Astrocyte of the cerebellum (primary cell): ENCODE results near the gene SMIM3.
"Not testable (repeated sequence)": the region's sequence is repeated elsewhere in the genome, so short reads cannot be mapped to it uniquely, and the experiment has no call there.

Source experiments
- DNase-seq: peaks from one replicate; pipeline ENCODE4 v3.0.0-alpha.2; 2011; ENCODE audit warnings: low read depth
- H3K4me3 ChIP-seq: 2 replicates; pipeline ENCODE4 v1.5.1; 2011; ENCODE audit warnings: mild to moderate bottlenecking, low read depth, low read length, moderate library complexity
- in situ Hi-C: cut with HindIII; loops from 2 replicates; pipeline ENCODE4 v1.10.0; 2017; ENCODE audit warnings: low sequenced_read_pairs
- TF ChIP-seq, protein P1 (sequence below): IDR thresholded peaks from 2 replicates; pipeline ENCODE4 v1.5.1; 2012; ENCODE audit warnings: low read length, low read depth, moderate library complexity, mild to moderate bottlenecking; ENCODE audit errors: missing control alignments

The SMIM3 gene

DNA sequence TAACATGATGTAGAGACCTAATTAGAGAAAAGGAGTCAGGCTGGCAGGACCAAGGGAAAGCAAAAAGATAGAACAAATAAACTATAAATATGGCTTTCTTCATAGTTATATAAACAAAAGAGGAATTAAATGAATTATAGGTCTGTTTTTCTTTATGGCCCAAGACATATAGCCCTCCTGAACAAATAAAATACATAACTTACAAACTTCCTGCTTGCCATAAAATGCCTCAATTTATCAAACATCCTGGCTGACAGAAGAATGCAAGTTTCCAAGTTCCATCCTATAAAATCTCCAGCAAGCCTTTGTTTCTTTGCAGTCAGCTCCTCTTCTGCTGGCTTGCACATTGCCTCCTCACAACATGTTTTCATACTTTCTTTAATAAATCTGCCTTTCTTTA lies 36.5 kb downstream of the SMIM3 start:
- H3K4me3 ChIP-seq = no peak overlapping the region
- in situ Hi-C loops = no loop called here
- DNase-seq = no peak
- TF ChIP-seq, protein P1, sequence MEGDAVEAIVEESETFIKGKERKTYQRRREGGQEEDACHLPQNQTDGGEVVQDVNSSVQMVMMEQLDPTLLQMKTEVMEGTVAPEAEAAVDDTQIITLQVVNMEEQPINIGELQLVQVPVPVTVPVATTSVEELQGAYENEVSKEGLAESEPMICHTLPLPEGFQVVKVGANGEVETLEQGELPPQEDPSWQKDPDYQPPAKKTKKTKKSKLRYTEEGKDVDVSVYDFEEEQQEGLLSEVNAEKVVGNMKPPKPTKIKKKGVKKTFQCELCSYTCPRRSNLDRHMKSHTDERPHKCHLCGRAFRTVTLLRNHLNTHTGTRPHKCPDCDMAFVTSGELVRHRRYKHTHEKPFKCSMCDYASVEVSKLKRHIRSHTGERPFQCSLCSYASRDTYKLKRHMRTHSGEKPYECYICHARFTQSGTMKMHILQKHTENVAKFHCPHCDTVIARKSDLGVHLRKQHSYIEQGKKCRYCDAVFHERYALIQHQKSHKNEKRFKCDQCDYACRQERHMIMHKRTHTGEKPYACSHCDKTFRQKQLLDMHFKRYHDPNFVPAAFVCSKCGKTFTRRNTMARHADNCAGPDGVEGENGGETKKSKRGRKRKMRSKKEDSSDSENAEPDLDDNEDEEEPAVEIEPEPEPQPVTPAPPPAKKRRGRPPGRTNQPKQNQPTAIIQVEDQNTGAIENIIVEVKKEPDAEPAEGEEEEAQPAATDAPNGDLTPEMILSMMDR = no peak

DNA sequence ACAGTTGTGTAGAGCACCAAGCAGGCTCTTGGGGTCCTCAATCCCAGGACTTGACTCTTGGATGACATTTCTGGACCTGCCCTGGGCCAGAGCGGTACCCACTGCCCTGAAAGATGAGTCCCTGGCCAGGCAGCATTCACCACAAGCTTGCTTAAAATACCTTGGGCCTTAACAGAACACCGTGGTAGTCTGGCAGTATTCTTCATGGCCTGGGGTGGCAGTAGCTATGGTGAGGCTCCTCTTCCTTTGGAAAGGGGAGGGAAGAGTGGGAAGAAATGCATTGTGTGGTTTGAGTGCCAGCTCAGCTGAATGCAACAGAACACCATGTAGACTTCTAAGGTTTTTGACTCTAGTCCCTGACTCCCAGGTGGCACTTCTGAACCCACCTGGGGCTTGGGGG lies 38.4 kb downstream of the SMIM3 start:
- no peak for DNase-seq
- TF ChIP-seq, protein P1 = no peak
- no peak overlapping the region for H3K4me3 ChIP-seq
- in situ Hi-C loops = no loop called here

GRCh38 chr5:150829744-150830143 lies 51.2 kb downstream of the SMIM3 start:
- in situ Hi-C loops = no loop called here
- TF ChIP-seq, protein P1 = no peak
- DNase-seq = no peak
- no peak overlapping the region for H3K4me3 ChIP-seq

DNA sequence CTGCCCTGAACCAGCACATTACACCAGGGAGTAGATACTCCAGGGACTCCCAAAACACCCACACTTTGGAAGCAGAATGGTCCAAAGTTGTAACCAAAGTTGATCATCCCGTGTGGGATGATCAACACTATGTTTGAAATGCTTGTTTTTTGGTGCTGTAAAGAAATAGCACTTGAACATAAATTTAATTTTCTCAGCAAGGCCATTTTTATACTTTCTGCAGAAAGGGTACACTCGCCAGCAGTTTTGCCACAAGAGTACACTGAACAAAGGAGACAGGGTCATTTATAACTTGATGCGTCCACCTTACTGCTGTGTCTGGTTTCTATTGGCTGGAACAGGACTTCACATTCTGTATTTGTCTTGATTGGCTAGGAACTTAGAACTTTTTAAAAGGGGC lies 53.3 kb downstream of the SMIM3 start:
- in situ Hi-C loops, H3K4me3 ChIP-seq, DNase-seq: not testable (repeated sequence)

- in situ Hi-C loops = no loop called here
- H3K4me3 ChIP-seq = no peak overlapping the region
- TF ChIP-seq, protein P1 = no peak
- DNase-seq = no peak
Measured at GRCh38 chr5:150836064-150836463, 57.5 kb downstream of the SMIM3 start.

DNA sequence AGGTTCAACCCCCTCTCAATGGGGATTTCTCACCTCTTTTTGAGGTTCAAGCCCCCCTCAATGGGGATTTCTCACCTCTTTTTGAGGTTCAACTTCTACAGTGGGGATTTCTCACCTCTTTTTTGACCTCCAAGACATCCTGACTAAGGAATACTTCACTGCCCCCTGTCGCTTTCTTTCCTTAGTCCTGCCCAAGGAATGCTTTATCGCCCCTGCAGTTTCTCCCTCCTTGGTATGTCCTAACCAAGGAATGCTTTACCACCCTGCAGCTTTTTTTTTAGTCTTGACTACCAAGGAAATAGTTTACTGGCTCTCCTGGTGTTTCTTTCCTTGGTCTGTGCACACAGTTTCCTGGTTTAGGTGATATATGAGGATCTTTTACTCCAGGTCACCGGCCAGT lies 58.1 kb downstream of the SMIM3 start:
- no peak overlapping the region for H3K4me3 ChIP-seq
- no peak for DNase-seq
- in situ Hi-C loops = no loop called here
- TF ChIP-seq, protein P1 = no peak

GRCh38 chr5:150845185-150845859 lies 66.8 kb downstream of the SMIM3 start:
- not testable (repeated sequence) for DNase-seq, H3K4me3 ChIP-seq

DNA sequence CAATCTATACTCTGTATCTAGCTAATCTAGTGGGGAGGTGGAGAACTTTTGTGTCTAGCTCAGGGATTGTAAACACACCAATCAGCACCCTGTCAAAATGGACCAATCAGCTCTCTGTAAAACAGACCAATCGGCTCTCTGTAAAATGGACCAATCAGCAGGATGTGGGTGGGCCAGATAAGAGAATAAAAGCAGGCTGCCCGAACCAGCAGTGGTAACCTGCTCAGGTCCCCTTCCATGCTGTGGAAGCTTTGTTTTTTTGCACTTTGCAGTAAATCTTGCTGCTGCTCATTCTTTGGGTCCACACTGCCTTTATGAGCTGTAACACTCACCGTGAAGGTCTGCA lies 67.7 kb downstream of the SMIM3 start, which contains the start of gene IRGM:
Gene IRGM, plus strand, starts transcription at position 214 of the 346 bp plus-strand sequence. CDS start 1,603 bp downstream, outside the sequence.
- H3K4me3 ChIP-seq, in situ Hi-C loops, DNase-seq: not testable (repeated sequence)

More at GRCh38 chr5:150845185-150845859, 66.8 kb downstream of the SMIM3 start:
- in situ Hi-C loops = not testable (repeated sequence)
